NCI-H2196 (cell line): Measurements from ENCODE around the gene MFRP.

ENCODE experiments used
- DNase-seq: peaks from one replicate; lab custom pipeline; 2025; ENCODE audit not compliant: unreplicated experiment; lab: John Stamatoyannopoulos, UW

The MFRP gene

DNA sequence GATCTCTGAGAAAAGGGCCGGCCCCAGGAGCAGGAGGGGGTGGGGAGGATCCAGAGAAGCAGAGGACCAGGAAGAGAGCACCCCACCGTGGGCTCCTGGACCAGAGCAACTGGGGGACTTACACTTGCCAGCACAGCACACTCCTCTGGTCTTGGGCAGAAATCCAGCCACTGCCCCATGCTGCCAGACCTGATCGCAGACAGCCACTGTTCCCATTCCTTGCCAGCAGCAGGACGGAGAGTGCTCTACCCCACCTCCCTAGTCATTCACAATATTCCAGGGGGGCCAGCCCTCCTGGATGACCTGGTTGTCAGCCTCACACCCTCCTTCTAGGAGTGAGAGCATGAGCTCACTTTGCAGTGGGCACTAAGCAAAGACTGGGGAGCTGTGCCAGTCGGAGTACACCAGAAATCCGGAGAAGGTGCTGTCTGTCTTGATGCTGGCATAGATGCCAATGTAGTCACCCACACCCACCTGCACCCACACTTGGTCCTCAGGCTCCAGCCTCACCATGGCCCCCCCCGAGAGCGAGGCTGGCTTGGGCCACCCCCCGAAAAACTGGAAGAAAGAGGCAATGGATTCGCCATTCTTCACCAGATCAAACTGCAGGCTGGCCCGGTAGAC lies 7.4 kb downstream of the MFRP start:
- no peak for DNase-seq

DNA sequence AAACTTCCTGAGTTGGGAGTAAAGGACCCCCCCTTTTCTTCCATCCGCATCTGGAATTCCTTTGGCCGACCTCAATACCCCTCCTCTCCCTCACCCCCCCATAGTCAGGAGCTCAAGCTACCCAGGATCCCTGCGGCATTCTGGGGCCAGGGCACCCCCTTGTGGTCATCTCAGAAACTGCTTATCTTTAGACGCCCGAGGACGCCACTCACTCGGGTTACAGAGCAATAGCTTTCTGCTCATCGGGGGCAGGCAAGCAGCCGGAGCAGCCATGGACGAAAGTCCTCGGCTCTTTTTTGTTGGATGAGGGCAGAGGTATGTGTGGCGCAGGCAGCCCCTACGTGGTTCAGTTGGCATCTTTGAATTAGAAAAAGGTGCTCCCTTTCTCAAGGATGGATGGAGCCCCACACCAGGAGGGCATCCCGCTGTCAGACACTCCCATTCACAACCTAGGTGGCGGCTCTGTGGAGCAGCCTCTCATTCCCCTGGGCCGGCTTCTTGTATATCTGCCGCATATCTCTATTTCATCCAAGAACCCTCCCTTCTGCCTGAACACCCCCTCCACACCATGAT lies 8.1 kb downstream of the MFRP start:
- peak; percentile 64 for DNase-seq

DNA sequence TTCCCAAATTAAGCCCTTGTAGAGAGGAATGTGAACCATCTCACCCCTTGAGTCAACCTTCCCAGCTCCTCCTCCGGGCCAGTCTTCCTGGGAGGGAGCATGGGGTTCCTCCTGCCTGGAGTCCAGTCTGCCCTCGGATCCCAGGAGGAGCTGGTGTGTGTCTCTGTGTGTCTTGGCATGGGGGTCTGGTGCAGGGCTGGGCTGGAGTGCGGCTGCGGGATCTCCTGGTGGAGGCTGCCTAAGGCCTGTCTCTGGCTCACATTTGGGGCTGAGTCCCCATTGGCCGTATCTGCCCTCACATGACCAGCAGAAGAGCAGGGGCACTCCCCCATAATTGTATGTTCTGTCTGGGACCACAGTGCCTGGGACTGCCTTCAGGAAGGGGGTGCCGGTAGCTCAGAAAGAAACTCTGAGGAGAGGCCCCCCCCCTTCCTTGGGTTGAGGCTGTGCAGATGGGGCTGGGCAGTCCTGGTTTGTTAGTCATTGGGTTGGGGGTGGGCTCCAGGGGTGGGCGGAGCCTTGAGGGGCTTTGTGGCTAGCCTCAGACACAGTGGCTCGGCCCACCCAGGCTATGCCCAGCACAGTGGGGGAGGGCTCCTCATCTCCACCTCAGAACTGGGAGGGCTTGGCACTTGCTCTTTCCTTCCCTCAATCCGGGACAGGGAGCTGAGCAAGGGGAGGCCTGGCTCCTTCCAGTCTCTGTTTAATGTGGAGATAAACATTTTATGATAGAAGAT lies 8.8 kb downstream of the MFRP start:
- no peak for DNase-seq

DNA sequence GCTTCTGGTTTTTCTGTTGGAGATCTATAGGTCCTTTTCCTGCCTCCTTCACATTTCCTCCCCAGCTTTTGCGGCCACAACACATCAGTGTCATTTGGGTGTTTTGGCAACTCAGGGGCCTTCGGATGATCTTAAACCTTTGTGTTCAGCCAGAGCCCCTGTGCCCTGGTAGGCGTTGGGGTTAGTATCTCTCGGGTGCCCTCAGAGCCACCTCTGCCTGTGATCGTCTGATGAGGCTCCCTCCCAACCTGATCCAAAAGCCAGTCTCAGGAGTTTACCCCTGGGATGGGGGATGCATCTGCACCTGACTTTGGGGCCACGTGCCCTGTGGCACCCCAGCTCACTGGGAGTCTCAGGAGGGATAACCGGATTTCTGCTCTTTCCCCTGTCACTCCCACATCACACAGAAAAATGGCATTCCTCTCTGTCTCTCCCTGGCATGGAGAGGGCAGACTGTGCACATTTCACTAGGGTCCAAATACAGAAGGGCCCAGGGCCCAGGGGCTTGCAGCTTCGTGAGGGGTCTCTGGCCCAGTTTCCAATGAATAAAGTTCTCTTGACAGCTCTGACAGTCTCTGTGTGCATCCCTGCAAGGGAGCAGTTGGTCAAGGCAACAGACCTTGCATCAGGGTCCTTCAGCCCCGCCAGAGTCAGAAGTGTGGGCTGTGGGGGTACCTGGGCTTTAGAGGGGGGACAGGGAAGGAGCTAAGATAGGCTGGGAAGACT lies 9.6 kb downstream of the MFRP start:
- no peak for DNase-seq

DNA sequence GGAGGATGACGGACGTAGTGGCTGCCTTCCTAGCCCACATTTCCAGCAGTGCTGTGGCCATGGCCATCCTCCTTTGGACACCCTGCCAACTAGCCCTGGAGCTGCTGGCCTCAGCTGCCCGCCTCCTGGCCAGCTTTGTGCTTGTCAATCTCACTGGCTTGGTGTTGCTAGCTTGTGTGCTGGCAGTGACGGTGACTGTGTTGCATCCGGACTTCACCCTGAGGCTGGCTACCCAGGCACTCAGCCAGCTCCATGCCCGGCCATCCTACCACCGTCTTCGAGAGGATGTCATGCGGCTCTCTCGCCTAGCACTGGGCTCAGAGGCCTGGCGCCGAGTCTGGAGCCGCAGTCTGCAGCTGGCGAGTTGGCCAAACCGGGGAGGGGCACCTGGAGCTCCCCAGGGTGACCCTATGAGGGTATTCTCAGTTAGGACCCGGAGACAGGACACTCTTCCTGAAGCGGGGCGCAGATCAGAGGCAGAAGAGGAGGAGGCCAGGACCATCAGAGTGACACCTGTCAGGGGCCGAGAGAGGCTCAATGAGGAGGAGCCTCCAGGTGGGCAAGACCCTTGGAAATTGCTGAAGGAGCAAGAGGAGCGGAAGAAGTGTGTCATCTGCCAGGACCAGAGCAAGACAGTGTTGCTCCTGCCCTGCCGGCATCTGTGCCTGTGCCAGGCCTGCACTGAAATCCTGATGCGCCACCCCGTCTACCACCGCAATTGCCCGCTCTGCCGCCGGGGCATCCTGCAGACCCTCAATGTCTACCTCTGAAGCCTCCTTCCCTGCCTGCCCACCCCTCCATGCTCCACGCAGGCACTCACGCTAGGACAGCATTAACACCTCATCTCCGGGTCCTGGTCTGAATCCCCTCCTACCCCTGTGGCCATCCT lies 10.6 kb downstream of the MFRP start:
- DNase-seq = no peak

DNA sequence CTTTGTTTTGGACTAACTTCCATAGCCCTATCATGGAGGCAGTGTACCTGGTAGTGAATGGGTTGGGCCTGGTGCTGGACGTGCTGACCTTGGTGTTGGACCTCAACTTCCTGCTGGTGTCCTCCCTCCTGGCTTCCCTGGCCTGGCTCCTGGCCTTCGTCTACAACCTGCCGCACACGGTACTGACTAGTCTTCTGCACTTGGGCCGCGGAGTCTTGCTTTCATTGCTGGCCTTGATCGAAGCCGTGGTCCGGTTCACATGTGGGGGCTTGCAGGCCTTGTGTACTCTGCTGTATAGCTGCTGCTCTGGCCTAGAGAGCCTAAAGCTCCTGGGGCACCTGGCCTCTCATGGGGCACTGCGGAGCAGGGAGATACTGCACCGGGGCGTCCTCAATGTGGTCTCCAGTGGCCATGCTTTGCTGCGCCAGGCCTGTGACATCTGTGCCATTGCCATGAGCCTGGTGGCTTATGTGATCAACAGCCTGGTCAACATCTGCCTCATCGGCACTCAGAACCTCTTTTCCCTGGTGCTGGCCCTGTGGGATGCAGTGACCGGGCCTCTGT lies 11.3 kb downstream of the MFRP start:
- DNase-seq = no peak

DNA sequence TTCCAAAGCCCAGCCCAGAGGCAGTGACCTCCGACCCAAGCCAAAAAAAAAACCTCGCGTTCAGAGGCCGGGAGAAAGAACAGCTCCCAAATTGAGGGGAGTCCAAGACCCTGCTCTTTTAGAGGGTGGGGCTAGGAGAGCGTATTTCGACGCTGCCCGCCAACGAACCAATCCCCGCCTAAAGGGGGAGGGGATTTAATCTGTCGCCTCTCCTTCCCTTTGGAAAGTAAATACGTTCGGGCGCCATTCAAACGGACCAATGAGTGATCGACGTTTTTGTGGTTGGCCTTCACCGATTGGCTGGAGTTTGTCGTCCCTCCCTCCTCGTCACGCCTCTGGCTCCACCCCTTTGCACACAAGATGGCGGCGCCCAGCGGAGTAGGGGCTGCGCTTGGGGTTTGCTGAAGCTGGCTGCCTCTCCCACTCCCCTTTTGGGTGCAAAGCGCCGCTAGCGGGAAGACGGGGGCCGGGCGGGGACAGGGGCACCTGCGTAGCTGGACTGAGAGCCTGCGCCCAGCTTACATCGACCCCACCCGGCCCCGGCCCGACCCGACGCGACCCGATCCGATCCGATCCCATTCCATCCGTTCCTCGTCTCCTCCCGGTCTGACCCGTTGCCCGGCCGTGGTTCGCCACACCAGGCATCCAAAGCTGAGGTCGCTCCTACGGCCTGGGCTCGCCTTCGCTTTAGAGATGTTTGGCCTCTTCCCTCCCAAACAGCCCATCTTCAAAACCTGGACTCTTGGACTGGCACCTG lies 12.2 kb downstream of the MFRP start, which contains the start of gene RNF26:
Gene RNF26, plus strand, starts transcription at position 354 of the 757 bp plus-strand sequence. CDS start 596 bp downstream, outside the sequence.
- DNase-seq = peak; percentile 99

DNA sequence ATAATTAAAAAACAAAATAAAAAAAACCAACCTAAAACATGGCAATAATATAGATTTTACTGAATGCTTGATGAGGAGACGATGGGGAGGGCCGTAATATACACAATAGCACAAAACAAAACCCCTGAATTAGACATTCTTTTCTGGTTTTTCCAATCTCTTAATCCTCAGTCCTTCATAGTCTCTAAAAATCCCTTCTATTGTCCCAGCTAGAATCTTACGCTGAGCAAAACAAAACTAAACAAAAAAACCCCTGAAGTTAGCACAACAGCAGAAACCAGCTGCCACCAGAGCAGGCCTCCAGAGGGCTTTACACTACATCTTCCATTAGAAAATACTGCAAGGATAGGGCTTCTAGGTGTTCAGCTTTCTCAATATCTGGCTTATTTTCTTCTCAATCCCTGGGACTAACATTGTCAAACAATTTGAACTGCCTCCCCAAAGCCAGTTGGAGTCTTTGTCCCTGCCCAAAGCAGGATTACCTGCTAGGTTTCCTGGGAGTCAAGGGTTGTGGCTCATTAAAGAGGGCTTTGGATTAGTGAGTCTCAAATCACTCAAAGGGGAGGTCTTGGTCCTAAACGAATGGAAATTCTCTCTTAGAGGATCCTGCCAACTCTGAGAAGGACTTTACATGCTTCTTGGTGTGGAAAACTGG lies 14.3 kb downstream of the MFRP start:
- DNase-seq = no peak

DNA sequence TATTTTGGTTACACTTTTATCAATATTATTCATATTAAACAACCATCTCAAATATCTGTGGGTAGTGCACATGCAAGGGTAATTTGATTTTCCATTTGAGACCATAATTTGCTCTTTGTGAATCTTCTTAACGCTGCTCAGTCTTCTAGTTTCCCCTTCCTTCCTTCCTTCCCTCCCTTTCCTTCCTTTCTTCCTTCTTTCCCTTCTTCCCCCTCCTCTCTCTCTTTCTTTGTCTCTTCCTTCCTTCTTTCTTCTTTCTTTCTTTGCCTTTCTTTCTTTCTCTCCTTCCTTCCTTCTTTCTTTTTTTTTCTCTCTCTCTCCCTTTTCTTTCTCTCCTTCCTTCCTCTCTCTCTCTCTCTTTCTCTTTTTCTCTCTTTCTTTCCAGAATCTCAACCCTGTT lies 16.3 kb downstream of the MFRP start:
- DNase-seq = no peak

DNA sequence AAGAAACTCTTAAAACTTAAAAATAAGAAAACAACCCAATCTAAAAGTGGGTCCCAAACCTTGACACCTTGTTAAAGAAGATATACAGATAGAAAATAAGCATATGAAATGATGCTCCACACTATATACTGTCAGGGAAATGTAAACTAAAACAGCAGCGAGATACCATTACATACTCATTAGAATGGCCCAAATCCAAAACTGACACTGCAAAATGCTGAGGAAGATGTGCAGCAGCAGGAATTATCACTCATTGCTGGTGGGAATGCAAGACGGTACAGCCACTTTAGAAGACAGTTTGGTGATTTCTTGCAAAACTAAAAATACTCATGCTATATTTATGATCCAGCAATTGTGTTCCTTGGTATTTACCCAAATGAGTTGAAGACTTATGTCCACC lies 17.2 kb downstream of the MFRP start:
- no peak for DNase-seq

DNA sequence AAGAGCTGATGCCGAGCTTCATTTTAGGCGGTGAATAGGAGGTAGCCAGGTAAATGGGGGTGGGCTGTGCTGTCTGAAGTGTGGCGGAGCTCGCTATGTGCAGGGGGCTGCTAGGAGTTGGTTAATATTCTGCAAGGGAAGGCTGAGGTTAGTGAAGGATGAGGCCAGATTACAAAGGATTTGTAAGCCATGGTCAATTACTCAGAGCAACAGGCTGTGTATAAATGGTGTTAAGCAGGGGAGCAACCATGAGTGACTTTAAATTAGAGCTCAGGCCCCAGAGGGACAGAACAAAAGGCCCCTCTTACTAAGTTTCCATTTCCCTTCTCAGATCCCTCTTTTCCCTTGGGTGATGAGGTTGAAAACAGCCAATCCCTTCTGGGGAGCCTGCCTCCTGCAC lies 22.3 kb downstream of the MFRP start:
- DNase-seq = no peak

DNA sequence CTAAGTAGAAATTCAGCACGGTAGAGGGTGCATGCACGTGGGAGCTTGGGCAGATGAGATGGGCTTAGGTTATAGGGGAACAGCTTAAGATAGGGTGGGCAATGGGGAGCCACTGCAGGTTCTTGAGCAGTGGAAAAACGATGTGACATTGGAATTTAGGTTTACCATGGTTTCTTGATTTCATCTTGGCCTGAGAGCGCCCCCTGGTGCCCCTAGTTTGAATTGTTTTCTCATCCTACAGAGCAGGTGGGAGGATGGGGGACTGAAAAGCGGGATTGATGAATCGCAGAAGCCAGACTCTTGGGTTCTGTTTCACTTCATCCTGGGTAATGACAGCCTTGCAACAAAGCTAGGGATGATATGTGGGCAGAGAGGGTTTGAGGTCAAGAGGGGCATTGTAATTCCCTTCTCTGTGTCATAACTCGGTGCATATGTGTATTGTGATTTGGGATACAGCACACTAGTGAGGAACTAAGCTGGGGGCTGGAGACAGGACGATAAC lies 22.9 kb downstream of the MFRP start:
- DNase-seq = peak; percentile 66

DNA sequence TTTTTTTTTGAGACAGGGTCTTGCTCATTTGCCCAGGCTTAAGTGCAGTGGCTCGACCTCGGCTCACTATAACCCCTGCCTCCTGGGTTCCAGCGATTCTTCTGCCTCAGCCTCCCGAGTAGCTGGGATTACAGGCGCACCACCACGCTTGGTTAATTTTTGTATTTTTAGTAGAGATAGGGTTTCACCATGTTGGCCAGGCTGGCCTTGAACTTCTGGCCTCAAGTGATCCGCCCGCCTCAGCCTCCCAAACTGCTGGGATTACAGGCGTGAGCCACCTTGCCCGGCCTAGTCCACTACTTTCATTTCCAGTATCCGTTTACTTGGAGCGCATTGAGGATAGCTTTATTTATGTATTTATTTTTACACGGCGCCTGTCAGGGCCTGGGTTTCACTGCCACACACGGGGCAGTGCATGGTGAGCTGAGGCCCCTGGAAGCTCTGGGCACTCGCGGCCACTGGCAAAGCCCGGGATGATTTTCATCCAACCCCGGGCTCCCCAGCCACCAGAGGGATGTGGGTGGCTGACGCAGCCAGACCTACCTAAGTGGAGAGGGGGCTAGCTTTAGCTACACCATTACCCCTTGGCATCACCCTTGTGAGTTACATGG lies 23.5 kb downstream of the MFRP start:
- DNase-seq = no peak

DNA sequence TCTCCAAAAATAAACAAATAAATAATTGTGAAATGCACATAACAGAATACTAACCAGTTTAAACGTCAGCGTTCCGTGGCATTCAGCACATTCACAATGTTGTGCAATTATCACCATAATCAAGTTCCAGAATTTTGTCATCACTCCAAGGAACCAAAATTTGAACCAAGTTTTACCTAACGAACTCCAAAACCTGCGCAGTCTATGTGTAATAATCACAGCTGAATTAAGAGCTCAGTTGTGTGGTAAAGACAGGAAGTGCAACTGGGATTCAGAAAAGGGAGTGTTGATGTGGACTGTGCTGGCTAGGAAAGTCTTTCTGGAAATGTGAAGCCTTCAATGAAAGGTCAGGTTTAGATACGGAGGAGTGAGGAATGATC lies 24.2 kb downstream of the MFRP start:
- DNase-seq = no peak

DNA sequence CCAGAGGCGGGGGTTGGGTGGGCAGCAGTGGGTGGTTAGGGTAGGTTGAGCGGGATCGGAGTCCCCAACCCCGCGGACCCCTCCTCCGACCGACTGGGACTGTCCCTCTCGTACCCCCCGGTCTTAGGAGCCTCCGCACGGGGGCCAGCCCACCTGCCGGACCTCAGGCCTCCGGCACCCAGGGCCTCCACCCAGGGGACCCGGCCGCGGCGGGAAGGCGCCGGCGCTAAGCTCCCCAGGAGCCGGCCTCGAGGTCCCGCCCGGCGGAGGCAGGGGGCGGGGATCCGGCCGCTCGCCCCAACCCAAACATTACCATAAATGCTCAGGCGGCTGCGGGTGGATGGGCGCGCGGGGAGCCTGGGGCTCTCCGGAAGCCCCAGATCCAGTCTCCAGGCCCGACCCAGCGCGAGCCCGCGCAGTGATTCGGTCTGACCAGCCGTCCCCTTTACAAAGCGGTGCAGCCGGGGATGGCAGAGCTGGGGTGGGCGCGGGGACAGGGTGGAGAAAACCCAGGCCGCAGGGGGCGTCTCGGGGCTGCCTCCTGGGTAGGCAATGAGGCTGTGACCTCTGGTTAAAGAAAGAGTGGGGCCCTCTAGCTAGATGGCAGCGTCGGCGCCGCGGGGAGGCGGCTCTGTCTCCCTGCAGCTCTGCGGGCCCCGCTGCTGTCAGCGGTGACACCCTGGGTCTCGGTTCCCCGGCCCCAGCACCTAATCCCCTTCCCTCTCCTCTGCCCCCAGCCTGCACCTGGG lies 25.6 kb downstream of the MFRP start:
- DNase-seq = no peak

DNA sequence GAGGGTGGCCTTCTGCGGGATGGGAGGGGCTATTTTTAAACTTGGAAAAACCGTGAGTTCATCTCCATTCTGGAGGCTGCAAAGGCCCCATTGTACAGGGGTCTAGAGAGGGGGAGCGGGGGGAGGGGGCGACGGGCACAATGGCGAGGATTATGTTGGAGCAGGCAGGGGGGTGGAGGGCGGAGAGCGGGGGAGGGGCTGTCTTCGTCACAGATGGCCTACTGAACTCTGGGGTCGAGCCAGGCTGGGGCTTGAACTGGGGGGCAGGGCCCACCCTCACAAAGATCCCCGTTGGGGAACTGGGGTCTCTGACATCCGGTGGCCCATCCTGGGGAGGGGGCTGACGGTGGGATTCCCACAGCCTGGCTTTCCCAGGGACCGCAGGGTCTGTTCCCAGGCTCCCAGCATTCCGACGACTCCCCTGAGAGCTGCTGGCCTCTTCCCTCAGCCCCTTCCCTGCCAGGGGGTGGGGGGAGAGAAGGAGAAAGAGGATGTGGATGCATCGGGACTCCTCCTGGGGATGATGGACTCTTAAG lies 26.2 kb downstream of the MFRP start:
- DNase-seq = no peak

DNA sequence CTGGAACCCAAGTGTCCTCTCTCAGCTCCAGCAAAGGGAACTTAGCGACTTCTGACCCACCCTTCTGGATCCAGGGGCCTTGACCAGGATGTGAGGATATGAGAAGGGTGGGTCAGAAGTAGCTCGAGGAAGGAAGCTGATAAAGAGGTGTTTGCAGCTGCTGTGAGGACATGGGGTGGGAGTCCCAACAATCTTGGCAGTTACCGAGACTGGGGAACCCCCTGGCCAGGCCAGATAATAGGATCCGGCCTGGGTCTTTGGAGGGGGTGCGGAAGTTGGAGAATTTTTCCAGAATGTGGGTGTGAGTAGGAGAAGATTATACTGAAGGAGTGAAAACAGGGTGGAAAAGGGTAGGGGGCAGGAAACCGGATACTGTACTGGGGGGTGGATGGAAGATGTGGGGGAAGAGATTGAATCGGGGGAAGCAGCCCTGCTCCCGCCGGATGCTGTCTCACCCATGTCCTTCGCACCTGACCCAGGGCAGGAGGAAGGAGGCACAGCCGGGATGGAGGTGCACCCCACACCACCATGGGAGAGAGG lies 26.7 kb downstream of the MFRP start:
- no peak for DNase-seq
